HEK293 (cell line): ENCODE measurements around the gene ATP6V1B1.
A peak's percentile ranks its signal among the peaks of the same experiment; 100 is the strongest.

Experiments used
- GFI1B ChIP-seq: fragments of 450-650 bp; formaldehyde crosslinking; IDR thresholded peaks from 2 replicates; pipeline ENCODE4 v1.5.1; 2016; ENCODE audit warnings: missing biosample characterization, missing genetic modification characterization
- KLF7 ChIP-seq: fragments of 450-650 bp; formaldehyde crosslinking; IDR thresholded peaks from 2 replicates; pipeline ENCODE4 v1.5.1; 2016; ENCODE audit warnings: missing biosample characterization, missing genetic modification characterization, borderline replicate concordance
- KLF9 ChIP-seq: fragments of 450-650 bp; formaldehyde crosslinking; IDR thresholded peaks from 2 replicates; pipeline ENCODE4 v1.5.1; 2016; ENCODE audit warnings: missing biosample characterization, missing genetic modification characterization, low read depth
- OVOL3 ChIP-seq: fragments of 450-650 bp; formaldehyde crosslinking; IDR thresholded peaks from 2 replicates; pipeline ENCODE4 v1.5.1; 2016; ENCODE audit warnings: missing biosample characterization, missing genetic modification characterization
- RBAK ChIP-seq: fragments of 450-650 bp; formaldehyde crosslinking; IDR thresholded peaks from 2 replicates; pipeline ENCODE4 v1.5.1; 2016; ENCODE audit warnings: missing biosample characterization, missing genetic modification characterization
- SCRT1 ChIP-seq: fragments of 450-650 bp; formaldehyde crosslinking; IDR thresholded peaks from 2 replicates; pipeline ENCODE4 v1.5.1; 2016; ENCODE audit warnings: missing biosample characterization, missing genetic modification characterization, borderline replicate concordance
- SP2 ChIP-seq: fragments of 450-650 bp; formaldehyde crosslinking; IDR thresholded peaks from 2 replicates; pipeline ENCODE4 v1.5.1; 2016; ENCODE audit warnings: missing biosample characterization, missing genetic modification characterization
- SP3 ChIP-seq: fragments of 450-650 bp; formaldehyde crosslinking; IDR thresholded peaks from 2 replicates; pipeline ENCODE4 v1.5.1; 2016; ENCODE audit warnings: missing biosample characterization, missing genetic modification characterization
- ZBTB10 ChIP-seq: fragments of 450-650 bp; formaldehyde crosslinking; IDR thresholded peaks from 2 replicates; pipeline ENCODE4 v1.5.1; 2016; ENCODE audit warnings: missing biosample characterization, missing genetic modification characterization
- ZFP3 ChIP-seq: fragments of 450-650 bp; formaldehyde crosslinking; IDR thresholded peaks from 2 replicates; pipeline ENCODE4 v1.5.1; 2016; ENCODE audit warnings: low read depth, missing biosample characterization, missing genetic modification characterization
- ZIC2 ChIP-seq: fragments of 450-650 bp; formaldehyde crosslinking; IDR thresholded peaks from 2 replicates; pipeline ENCODE4 v1.5.1; 2016; ENCODE audit warnings: missing biosample characterization, missing genetic modification characterization
- ZNF18 ChIP-seq: fragments of 450-650 bp; formaldehyde crosslinking; IDR thresholded peaks from 2 replicates; pipeline ENCODE4 v1.5.1; 2016; ENCODE audit warnings: missing biosample characterization, missing genetic modification characterization
- ZNF274 ChIP-seq, 2 experiments: fragments of 200-500 bp in 1 of 2; fragments of 450-650 bp in 1 of 2; sonication (Bioruptor generic) in 1 of 2; formaldehyde crosslinking in 1 of 2; IDR thresholded peaks; 2 replicates each; pipeline versions ENCODE4 v1.5.1 to v1.6.1; 2014 to 2016; ENCODE audit warnings: borderline replicate concordance in 1 of 2, inconsistent platforms in 1 of 2, low read length in 1 of 2, missing biosample characterization in 1 of 2, missing genetic modification characterization in 1 of 2
- ZNF311 ChIP-seq: fragments of 450-650 bp; formaldehyde crosslinking; IDR thresholded peaks from 2 replicates; pipeline ENCODE4 v1.5.1; 2017; ENCODE audit warnings: missing biosample characterization, missing genetic modification characterization, borderline replicate concordance
- ZNF324 ChIP-seq: fragments of 450-650 bp; formaldehyde crosslinking; IDR thresholded peaks from 2 replicates; pipeline ENCODE4 v1.5.1; 2016; ENCODE audit warnings: missing biosample characterization, missing genetic modification characterization
- ZNF449 ChIP-seq: fragments of 450-650 bp; formaldehyde crosslinking; IDR thresholded peaks from 2 replicates; pipeline ENCODE4 v1.5.1; 2017; ENCODE audit warnings: missing biosample characterization, mild to moderate bottlenecking, missing genetic modification characterization, moderate library complexity
- ZNF518A ChIP-seq: fragments of 450-650 bp; formaldehyde crosslinking; conservative IDR thresholded peaks from 2 replicates; pipeline ENCODE4 v1.5.1; 2016; ENCODE audit warnings: low read depth, missing biosample characterization, missing genetic modification characterization
- ZNF548 ChIP-seq: fragments of 450-650 bp; formaldehyde crosslinking; IDR thresholded peaks from 2 replicates; pipeline ENCODE4 v1.5.1; 2016; ENCODE audit warnings: missing biosample characterization, missing genetic modification characterization
- ZNF596 ChIP-seq: fragments of 450-650 bp; IDR thresholded peaks from 2 replicates; pipeline ENCODE4 v1.5.0; 2018; ENCODE audit warnings: missing biosample characterization, mild to moderate bottlenecking, missing genetic modification characterization, moderate library complexity
- ZNF654 ChIP-seq: fragments of 450-650 bp; formaldehyde crosslinking; IDR thresholded peaks from 2 replicates; pipeline ENCODE4 v1.5.1; 2016; ENCODE audit warnings: low read depth, missing biosample characterization, missing genetic modification characterization
- ZNF660 ChIP-seq: fragments of 450-650 bp; IDR thresholded peaks from 2 replicates; pipeline ENCODE4 v1.5.1; 2018; ENCODE audit warnings: missing biosample characterization, mild to moderate bottlenecking, missing genetic modification characterization
- ZNF670 ChIP-seq: fragments of 450-650 bp; formaldehyde crosslinking; IDR thresholded peaks from 2 replicates; pipeline ENCODE4 v1.5.1; 2016; ENCODE audit warnings: missing biosample characterization, missing genetic modification characterization, low read depth
- ZNF701 ChIP-seq: fragments of 450-650 bp; formaldehyde crosslinking; IDR thresholded peaks from 2 replicates; pipeline ENCODE4 v1.5.1; 2016; ENCODE audit warnings: missing biosample characterization, missing genetic modification characterization
- ZSCAN18 ChIP-seq: fragments of 450-650 bp; formaldehyde crosslinking; IDR thresholded peaks from 2 replicates; pipeline ENCODE4 v1.5.1; 2016; ENCODE audit warnings: missing biosample characterization, missing genetic modification characterization
- ZXDB ChIP-seq: fragments of 450-650 bp; formaldehyde crosslinking; IDR thresholded peaks from 2 replicates; pipeline ENCODE4 v1.5.1; 2016; ENCODE audit warnings: missing biosample characterization, missing genetic modification characterization

Gene ATP6V1B1

GRCh38 chr2:70948337-70949003 lies 12.8 kb downstream of the ATP6V1B1 start (continued):
- no peak for TF ChIP-seq ZFP3 (tag by site-specific recombination)
- no peak for TF ChIP-seq OVOL3
- no peak for TF ChIP-seq GFI1B (tag by site-specific recombination)
- TF ChIP-seq ZNF274 (IDR thresholded peaks at IDR 0.05; ENCODE audit: low read length) = no peak
- TF ChIP-seq ZNF274 (tag by site-specific recombination; IDR thresholded peaks at IDR 0.05; ENCODE audit: borderline replicate concordance) = no peak
- no peak for TF ChIP-seq ZNF596 (tag by site-specific recombination)
- no peak for TF ChIP-seq ZSCAN18 (tag by site-specific recombination)
- no peak for TF ChIP-seq ZNF311
- no peak for TF ChIP-seq ZXDB
- no peak for TF ChIP-seq ZNF324
- TF ChIP-seq ZBTB10 (tag by site-specific recombination) = no peak
- TF ChIP-seq SP2 (tag by site-specific recombination) = no peak
- no peak for TF ChIP-seq RBAK (tag by site-specific recombination)
- TF ChIP-seq KLF7 (tag by site-specific recombination) = no peak
- TF ChIP-seq ZNF548 = no peak
- no peak for TF ChIP-seq SCRT1 (tag by site-specific recombination)
- TF ChIP-seq ZNF654 = peak; percentile 16
- TF ChIP-seq KLF9 (tag by site-specific recombination) = no peak
- no peak for TF ChIP-seq ZIC2 (tag by site-specific recombination)
- no peak for TF ChIP-seq ZNF518A
- TF ChIP-seq ZNF670 (tag by site-specific recombination) = no peak
- TF ChIP-seq SP3 = peak; percentile 63
- no peak for TF ChIP-seq ZNF449 (tag by site-specific recombination)
- no peak for TF ChIP-seq ZNF660
- TF ChIP-seq ZNF701 (tag by site-specific recombination) = no peak
- TF ChIP-seq ZNF18 = no peak
